H1 (cell line): ENCODE results near the gene S1PR3. TPM values are rescaled to one million over a fixed set of nuclear protein-coding genes. Genes with fewer than 3 reads are reported as not detected.

Experiments used
- CTCF ChIA-PET: fragments of 300-600 bp; sonication (Branson Sonifier 250); formaldehyde crosslinking; loops from one replicate; lab custom pipeline; 2021; ENCODE audit not compliant: partially characterized antibody; lab: Charles Lee
- POLR2A ChIA-PET: fragments of 300-600 bp; sonication (Branson Sonifier 250); formaldehyde crosslinking; loops from one replicate; lab custom pipeline; 2021; ENCODE audit warnings: inconsistent platforms; ENCODE audit not compliant: partially characterized antibody; lab: Charles Lee
- DNase-seq, 2 experiments: peaks; one replicate each; pipeline versions ENCODE4 v3.0.0 to v3.0.0-alpha.2; 2010 to 2022; ENCODE audit warnings: low spot score in 2 of 2, low read depth in 1 of 2, mixed read lengths in 1 of 2
- FAIRE-seq: peaks from 2 replicates; lab custom pipeline; 2011; peaks lifted over from hg19 to GRCh38; lab: Jason Lieb, UNC
- H2AFZ ChIP-seq: 2 replicates; pipeline ENCODE4 v1.8.1; 2012; ENCODE audit warnings: low read length, inconsistent platforms
- H2AK5ac ChIP-seq: 2 replicates; pipeline ENCODE4 v1.6.1; 2013; ENCODE audit warnings: low read depth, low read length
- H2BK120ac ChIP-seq: replicated peaks from 2 replicates; pipeline ENCODE3; 2013; ENCODE audit warnings: low read depth, low read length, inconsistent platforms
- H2BK12ac ChIP-seq: 2 replicates; pipeline ENCODE4 v1.6.1; 2013; ENCODE audit warnings: low read depth, low read length
- H2BK15ac ChIP-seq: 2 replicates; pipeline ENCODE4 v1.6.1; 2013; ENCODE audit warnings: low read length
- H2BK20ac ChIP-seq: 2 replicates; pipeline ENCODE4 v1.6.1; 2013; ENCODE audit warnings: low read length
- H2BK5ac ChIP-seq: 2 replicates; pipeline ENCODE4 v1.6.1; 2013; ENCODE audit warnings: low read depth, low read length
- H3K14ac ChIP-seq: 2 replicates; pipeline ENCODE4 v1.6.1; 2013; ENCODE audit warnings: inconsistent platforms; ENCODE audit not compliant: insufficient read length
- H3K18ac ChIP-seq: 2 replicates; pipeline ENCODE4 v1.6.1; 2013; ENCODE audit warnings: low read length; ENCODE audit errors: extremely low read depth
- H3K23ac ChIP-seq: 2 replicates; pipeline ENCODE4 v1.6.1; 2013; ENCODE audit warnings: inconsistent platforms; ENCODE audit not compliant: insufficient read length
- H3K23me2 ChIP-seq: 2 replicates; pipeline ENCODE4 v1.6.1; 2013; ENCODE audit warnings: low read depth, low read length
- H3K27ac ChIP-seq: 2 replicates; pipeline ENCODE4 v1.6.1; 2011; ENCODE audit warnings: low read depth, low read length, inconsistent platforms
- H3K27me3 ChIP-seq, 4 experiments: replicated peaks in 1 of 4; 1 replicate in 1 of 4; 2 replicates in 3 of 4; pipeline versions ENCODE4 v1.6.1 to v1.8.1; 2011 to 2013; ENCODE audit warnings: low read length in 3 of 4, mild to moderate bottlenecking in 3 of 4, inconsistent platforms in 2 of 4, mixed read lengths in 2 of 4, moderate library complexity in 1 of 4; ENCODE audit not compliant: control insufficient read depth in 3 of 4, insufficient read depth in 3 of 4; ENCODE audit errors: extremely low read depth in 1 of 4
- H3K36me3 ChIP-seq, 4 experiments: 2 replicates each; pipeline versions ENCODE4 v1.6.1 to v1.8.1; 2011 to 2013; ENCODE audit warnings: mild to moderate bottlenecking in 4 of 4, low read length in 3 of 4, moderate library complexity in 2 of 4, control low read depth in 1 of 4, inconsistent platforms in 1 of 4; ENCODE audit not compliant: insufficient read depth in 4 of 4, control insufficient read depth in 2 of 4
- H3K4ac ChIP-seq: replicated peaks from 2 replicates; pipeline ENCODE3; 2013; ENCODE audit warnings: low read length, low read depth, mixed read lengths, inconsistent platforms; ENCODE audit not compliant: insufficient read length
- H3K4me1 ChIP-seq, 4 experiments: replicated peaks in 1 of 4; 1 replicate in 1 of 4; 2 replicates in 3 of 4; pipeline versions ENCODE4 v1.6.1 to v1.8.1; 2011 to 2013; ENCODE audit warnings: low read length in 3 of 4, inconsistent platforms in 2 of 4, mixed read lengths in 1 of 4; ENCODE audit not compliant: insufficient read depth in 4 of 4, control insufficient read depth in 3 of 4
- H3K4me2 ChIP-seq, 2 experiments: 2 replicates each; pipeline versions ENCODE4 v1.6.1 to v1.8.1; 2011 to 2013; ENCODE audit warnings: low read depth in 2 of 2, low read length in 2 of 2, control low read depth in 1 of 2, inconsistent platforms in 1 of 2, mild to moderate bottlenecking in 1 of 2; ENCODE audit not compliant: insufficient read depth in 1 of 2
- H3K4me3 ChIP-seq, 4 experiments: fragments of 200-600, 300-600 bp in 1 of 4; sonication (generic), shearing (Covaris generic), sonication (Bioruptor Twin) in 1 of 4; 2 replicates each; pipeline versions ENCODE4 v1.5.1 to v1.8.1; 2011 to 2016; ENCODE audit warnings: low read length in 4 of 4, low read depth in 3 of 4, control low read depth in 2 of 4, inconsistent platforms in 2 of 4, mild to moderate bottlenecking in 2 of 4, mixed read lengths in 1 of 4, moderate library complexity in 1 of 4; ENCODE audit not compliant: insufficient read depth in 2 of 4; ENCODE audit errors: extremely low read depth in 1 of 4
- H3K56ac ChIP-seq: replicated peaks from 2 replicates; pipeline ENCODE3; 2013; ENCODE audit warnings: low read depth, mild to moderate bottlenecking, mixed read lengths, low read length, inconsistent platforms; ENCODE audit not compliant: insufficient read length
- H3K79me1 ChIP-seq: 2 replicates; pipeline ENCODE4 v1.6.1; 2013; ENCODE audit warnings: low read depth, low read length, control low read depth
- H3K79me2 ChIP-seq, 2 experiments: 2 replicates each; pipeline versions ENCODE4 v1.6.1 to v1.8.1; 2012 to 2013; ENCODE audit warnings: low read length in 2 of 2, mild to moderate bottlenecking in 2 of 2, inconsistent platforms in 1 of 2; ENCODE audit not compliant: insufficient read depth in 2 of 2, control insufficient read depth in 1 of 2
- H3K9ac ChIP-seq, 4 experiments: replicated peaks in 1 of 4; 1 replicate in 1 of 4; 2 replicates in 3 of 4; pipeline versions ENCODE4 v1.6.1 to v1.8.1; 2011 to 2013; ENCODE audit warnings: low read depth in 3 of 4, low read length in 3 of 4, control low read depth in 2 of 4, mild to moderate bottlenecking in 2 of 4, moderate library complexity in 2 of 4, inconsistent platforms in 1 of 4; ENCODE audit errors: extremely low read depth in 1 of 4
- H3K9me3 ChIP-seq, 2 experiments: 2 replicates each; pipeline versions ENCODE4 v1.6.1 to v1.8.1; 2012 to 2013; ENCODE audit warnings: mild to moderate bottlenecking in 2 of 2, moderate library complexity in 2 of 2, control low read depth in 1 of 2, inconsistent platforms in 1 of 2, low read depth in 1 of 2, low read length in 1 of 2, mixed read lengths in 1 of 2; ENCODE audit not compliant: insufficient read depth in 2 of 2
- H4K20me1 ChIP-seq, 2 experiments: replicated peaks in 1 of 2; 2 replicates each; pipeline versions ENCODE3 to v1.8.1; 2011 to 2013; ENCODE audit warnings: inconsistent platforms in 2 of 2, low read length in 2 of 2, mild to moderate bottlenecking in 1 of 2; ENCODE audit not compliant: insufficient read depth in 2 of 2, control insufficient read depth in 1 of 2
- H4K5ac ChIP-seq: 2 replicates; pipeline ENCODE4 v1.6.1; 2013; ENCODE audit warnings: low read length, low read depth, mixed read lengths, inconsistent platforms; ENCODE audit not compliant: insufficient read length
- H4K8ac ChIP-seq: 2 replicates; pipeline ENCODE4 v1.8.0; 2013; ENCODE audit warnings: mild to moderate bottlenecking, moderate library complexity, low read length, inconsistent platforms; ENCODE audit not compliant: insufficient read depth; ENCODE audit errors: extremely low read depth
- H4K91ac ChIP-seq: replicated peaks from 2 replicates; pipeline ENCODE3; 2013; ENCODE audit warnings: low read length, mixed read lengths, inconsistent platforms; ENCODE audit not compliant: insufficient read length
- BACH1 ChIP-seq: IDR thresholded peaks from 2 replicates; pipeline ENCODE4 v1.6.1; 2012; ENCODE audit warnings: low read length, improper control_type of control experiment
- CHD1 ChIP-seq: IDR thresholded peaks from 2 replicates; pipeline ENCODE4 v1.6.1; 2012; ENCODE audit warnings: low read depth, low read length, improper control_type of control experiment
- CREB1 ChIP-seq: IDR thresholded peaks from 2 replicates; pipeline ENCODE4 v1.6.1; 2012; ENCODE audit warnings: inconsistent platforms
- E2F6 ChIP-seq: IDR thresholded peaks from 2 replicates; pipeline ENCODE4 v1.6.1; 2012; ENCODE audit warnings: inconsistent platforms
- GABPA ChIP-seq: IDR thresholded peaks from 2 replicates; pipeline ENCODE4 v1.6.1; 2011; ENCODE audit warnings: mild to moderate bottlenecking, low read length, moderate library complexity, borderline replicate concordance; ENCODE audit not compliant: insufficient read depth
- JUN ChIP-seq: IDR thresholded peaks from 2 replicates; pipeline ENCODE4 v1.6.1; 2011; ENCODE audit warnings: low read depth, mild to moderate bottlenecking, improper control_type of control experiment, low read length
- JUND ChIP-seq: IDR thresholded peaks from 2 replicates; pipeline ENCODE4 v1.6.1; 2011; ENCODE audit warnings: mild to moderate bottlenecking, improper control_type of control experiment, low read length
- NRF1 ChIP-seq: IDR thresholded peaks from 2 replicates; pipeline ENCODE4 v1.6.1; 2011; ENCODE audit warnings: mild to moderate bottlenecking, low read depth, low read length, improper control_type of control experiment
- RBBP5 ChIP-seq: IDR thresholded peaks from 2 replicates; pipeline ENCODE4 v1.7.1; 2012; ENCODE audit warnings: low read depth, mild to moderate bottlenecking, inconsistent platforms, low read length, moderate library complexity, borderline replicate concordance
- SIN3A ChIP-seq, 2 experiments: IDR thresholded peaks in 1 of 2; conservative IDR thresholded peaks in 1 of 2; 2 replicates each; pipeline ENCODE4 v1.6.1; 2011 to 2012; ENCODE audit warnings: low read length in 2 of 2, improper control_type of control experiment in 1 of 2, low read depth in 1 of 2, mild to moderate bottlenecking in 1 of 2
- SIRT6 ChIP-seq: IDR thresholded peaks from one replicate; pipeline ENCODE4 v1.7.1; 2012; ENCODE audit warnings: low read length, inconsistent platforms
- SIX5 ChIP-seq: IDR thresholded peaks from 2 replicates; pipeline ENCODE4 v1.6.1; 2011; ENCODE audit warnings: mild to moderate bottlenecking, low read depth, low read length
- TAF1 ChIP-seq: IDR thresholded peaks from 2 replicates; pipeline ENCODE4 v1.6.1; 2011; ENCODE audit warnings: mild to moderate bottlenecking, low read depth, low read length
- TBP ChIP-seq: IDR thresholded peaks from 2 replicates; pipeline ENCODE4 v1.6.1; 2011; ENCODE audit warnings: low read depth, low read length, improper control_type of control experiment
- TCF12 ChIP-seq: IDR thresholded peaks from 2 replicates; pipeline ENCODE4 v1.6.1; 2011; ENCODE audit warnings: low read depth, mild to moderate bottlenecking, low read length
- WGBS, 2 experiments: shearing (Covaris generic) in 1 of 2; methylation state at CpG; one replicate each; pipeline versions ENCODE4 v1.1.6 to v1.1.7; 2013 to 2015; ENCODE audit warnings: low lambda C conversion rate in 2 of 2, mixed read lengths in 2 of 2, inconsistent platforms in 1 of 2, low coverage in 1 of 2, missing lambda C conversion rate in 1 of 2; ENCODE audit not compliant: insufficient replicate concordance in 2 of 2, insufficient coverage in 1 of 2, insufficient read length in 1 of 2; ENCODE audit errors: extremely low coverage in 1 of 2, missing lambda C conversion rate in 1 of 2; 5-methylcytosine and 5-hydroxymethylcytosine counted together
- polyA plus RNA-seq, 7 experiments: library from polyadenylated mRNA; depleted of rRNA in 3 of 7; stranded (reverse) in 5 of 7; unstranded in 2 of 7; fragments of >200 nt in 5 of 7; fragments of 200-250 nt in 2 of 7; gene quantifications; 1 replicate in 5 of 7; 2 replicates in 1 of 7; 4 replicates in 1 of 7; pipeline versions ENCODE4 v1.2.1 to v1.2.3, GENCODE V29; 2011 to 2013; ENCODE audit warnings: missing spikeins in 2 of 7, mixed read lengths in 2 of 7
- total RNA-seq: library from RNA; stranded (reverse); fragmentation: NEBNext Ultra II Directional; extraction: Animal tissue kit (Norgen Biotek cat#: 25700); gene quantifications from 2 replicates; pipeline ENCODE4 v1.2.1, GENCODE V29; 2021

Gene S1PR3
- total and polyA plus RNA-seq, 2 of the 8 experiments (the other 6 are each of a cell fraction or from before 2014, with no cell fraction given): 3.7 to 6.4 TPM

- WGBS, 2 experiments: 96% methylated on average over 7 of the region's 7 CpGs; no CpG with 5 or more reads in 1 of the 2 experiments
- CTCF ChIA-PET: interaction anchor here (0.5 kb wide), 1 partner anchor 497 kb away, joined by 3 read pairs; no protein-coding TSS in a partner anchor
- TF ChIP-seq SIX5 (no peak), CREB1 (no peak), E2F6 (no peak), TAF1 (no peak), SIRT6 (no peak), TCF12 (no peak), BACH1 (no peak), JUND (no peak), RBBP5 (no peak), JUN (no peak), GABPA (no peak), NRF1 (no peak), TBP (no peak), CHD1 (no peak), SIN3A (conservative IDR thresholded peaks at IDR 0.05 in 1 of 2, IDR thresholded peaks at IDR 0.05 in 1 of 2; ENCODE audit: low read depth in 1 of 2, low read length in 2 of 2) (no peak)
Observed at GRCh38 chr9:89014153-89014552, 22.9 kb downstream of the S1PR3 start.

More at GRCh38 chr9:89014153-89014552, 22.9 kb downstream of the S1PR3 start:
- no peaks in the 10 kb centered on the region for H4K20me1 ChIP-seq
- H3K36me3 ChIP-seq: no peaks in the 10 kb centered on the region
- no peak overlapping the region for H3K4ac ChIP-seq
- H3K23me2 ChIP-seq: no peaks in the 10 kb centered on the region
- no peak overlapping the region; the same call in 1 of the 2 replicates for H4K8ac ChIP-seq
- H3K56ac ChIP-seq: no peak overlapping the region
- no peak overlapping the region for H2AFZ ChIP-seq
- H3K18ac ChIP-seq: no peak overlapping the region
- H3K27ac ChIP-seq: no peak overlapping the region
- H2BK15ac ChIP-seq: no peak overlapping the region
- no peak overlapping the region for H4K91ac ChIP-seq
- H3K4me2 ChIP-seq: no peak overlapping the region
- peaks cover 0 to 5% (median 2%) of the 10 kb centered on the region in 4 experiments; a peak in 2 of 7 replicates for H3K4me1 ChIP-seq
- FAIRE-seq: no peak
- H3K27me3 ChIP-seq: no peaks in the 10 kb centered on the region
- no peak overlapping the region for H2BK5ac ChIP-seq
- POLR2A ChIA-PET: no interaction called here
- no peak overlapping the region for H2BK20ac ChIP-seq
- no peak overlapping the region for H3K23ac ChIP-seq
- no peaks in the 10 kb centered on the region for H3K9me3 ChIP-seq
- H3K4me3 ChIP-seq: no peak overlapping the region
- H2BK12ac ChIP-seq: no peak overlapping the region
- no peak overlapping the region for H2AK5ac ChIP-seq
- no peaks in the 10 kb centered on the region for H3K79me1 ChIP-seq
- H4K5ac ChIP-seq: no peak overlapping the region
- H3K79me2 ChIP-seq: no peaks in the 10 kb centered on the region
- H2BK120ac ChIP-seq: no peak overlapping the region
- H3K9ac ChIP-seq: no peak overlapping the region
- H3K14ac ChIP-seq: no peak overlapping the region
- no peak for DNase-seq
